T-helper 2 cell treated with Interferon-gamma antibody and Interleukin-4, amounts not matched to agents 5 μg/mL and 100 μg/mL, for 36 hours (primary cell): ENCODE results near the gene ZNF337.
"Not testable (repeated sequence)": the region's sequence is repeated elsewhere in the genome, so short reads cannot be mapped to it uniquely, and the experiment has no call there.

ENCODE experiments used
- DNase-seq: peaks from one replicate; pipeline ENCODE4 v3.0.0; 2021; ENCODE audit warnings: low spot score
- H3K27ac Mint-ChIP-seq: one replicate; pipeline ENCODE4 v1.8.0; 2021; ENCODE audit warnings: mild to moderate bottlenecking, mixed read lengths
- H3K27me3 Mint-ChIP-seq: one replicate; pipeline ENCODE4 v1.8.0; 2021; ENCODE audit warnings: low read depth, mixed read lengths
- H3K36me3 Mint-ChIP-seq: one replicate; pipeline ENCODE4 v1.8.0; 2021; ENCODE audit warnings: low read depth, mixed read lengths
- H3K4me1 Mint-ChIP-seq: one replicate; pipeline ENCODE4 v1.8.0; 2021; ENCODE audit warnings: low read depth, mixed read lengths
- H3K4me3 Mint-ChIP-seq: one replicate; pipeline ENCODE4 v1.8.0; 2022; ENCODE audit warnings: mild to moderate bottlenecking, moderate library complexity, mixed read lengths
- H3K9me3 Mint-ChIP-seq: one replicate; pipeline ENCODE4 v1.8.0; 2021; ENCODE audit warnings: mixed read lengths

The ZNF337 gene

DNA sequence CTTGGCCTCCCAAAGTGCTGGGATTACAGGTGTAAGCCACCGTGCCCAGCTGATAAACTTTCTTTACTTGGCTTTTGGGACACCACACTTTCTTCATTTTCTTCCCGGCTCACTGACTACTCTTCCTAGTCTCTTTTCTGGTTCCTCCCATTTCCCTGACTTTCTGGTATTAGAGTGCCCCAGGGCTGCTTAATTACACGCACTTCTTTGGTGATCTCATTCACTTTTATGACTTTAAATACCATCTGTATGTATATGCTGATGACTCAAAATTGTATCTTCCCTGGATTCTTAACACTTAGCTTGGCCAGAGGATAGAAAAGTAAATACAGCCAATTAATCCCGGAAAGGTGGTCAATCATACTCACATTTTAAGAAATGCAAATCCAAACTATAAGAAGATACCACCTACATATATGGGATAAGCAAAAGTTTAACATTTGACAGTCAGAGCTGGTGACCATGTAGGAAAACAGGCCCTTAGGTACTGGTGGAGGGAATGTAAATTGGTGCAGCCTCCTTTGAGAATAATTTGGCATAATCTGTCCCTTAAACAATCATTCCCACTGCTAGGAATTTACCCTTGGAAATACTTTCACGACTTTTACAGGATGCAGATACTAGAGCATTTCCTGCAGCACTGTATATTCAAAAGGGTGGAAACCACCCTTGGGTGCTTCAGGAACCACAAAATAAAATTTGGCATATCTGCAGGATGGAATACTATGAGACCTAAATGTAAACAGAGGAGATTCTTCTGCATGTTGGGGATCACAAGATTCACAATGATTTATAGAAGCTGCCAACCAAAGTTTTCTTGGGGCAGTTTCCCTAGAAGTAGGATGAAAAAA lies 63.5 kb downstream of the ZNF337 start:
- no peak for DNase-seq
- peaks cover 49% of the 10 kb centered on the region for H3K36me3 Mint-ChIP-seq
- peaks cover 38% of the 10 kb centered on the region for H3K9me3 Mint-ChIP-seq
- H3K27ac Mint-ChIP-seq = no peak overlapping the region
- no peaks in the 10 kb centered on the region for H3K27me3 Mint-ChIP-seq
- H3K4me1 Mint-ChIP-seq = peaks cover 3% of the 10 kb centered on the region
- no peak overlapping the region for H3K4me3 Mint-ChIP-seq

DNA sequence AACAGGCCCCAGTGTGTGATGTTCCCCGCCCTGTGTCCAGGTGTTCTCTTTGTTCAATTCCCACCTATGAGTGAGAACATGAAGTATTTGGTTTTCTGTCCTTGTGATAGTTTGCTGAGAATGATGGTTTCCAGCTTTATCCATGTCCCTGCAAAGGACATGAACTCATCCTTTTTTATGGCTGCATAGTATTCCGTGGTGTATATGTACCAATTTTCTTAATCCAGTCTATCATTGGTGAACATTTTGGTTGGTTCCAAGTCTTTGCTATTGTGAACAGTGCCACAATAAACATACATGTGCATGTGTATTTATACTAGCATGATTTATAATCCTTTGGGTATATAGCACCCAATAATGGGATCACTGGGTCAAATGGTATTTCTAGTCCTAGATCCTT lies 66.0 kb downstream of the ZNF337 start:
- peaks cover 36% of the 10 kb centered on the region for H3K36me3 Mint-ChIP-seq
- H3K9me3 Mint-ChIP-seq = peaks cover 36% of the 10 kb centered on the region
- not testable (repeated sequence) for H3K4me3 Mint-ChIP-seq, DNase-seq, H3K27me3 Mint-ChIP-seq, H3K4me1 Mint-ChIP-seq, H3K27ac Mint-ChIP-seq

DNA sequence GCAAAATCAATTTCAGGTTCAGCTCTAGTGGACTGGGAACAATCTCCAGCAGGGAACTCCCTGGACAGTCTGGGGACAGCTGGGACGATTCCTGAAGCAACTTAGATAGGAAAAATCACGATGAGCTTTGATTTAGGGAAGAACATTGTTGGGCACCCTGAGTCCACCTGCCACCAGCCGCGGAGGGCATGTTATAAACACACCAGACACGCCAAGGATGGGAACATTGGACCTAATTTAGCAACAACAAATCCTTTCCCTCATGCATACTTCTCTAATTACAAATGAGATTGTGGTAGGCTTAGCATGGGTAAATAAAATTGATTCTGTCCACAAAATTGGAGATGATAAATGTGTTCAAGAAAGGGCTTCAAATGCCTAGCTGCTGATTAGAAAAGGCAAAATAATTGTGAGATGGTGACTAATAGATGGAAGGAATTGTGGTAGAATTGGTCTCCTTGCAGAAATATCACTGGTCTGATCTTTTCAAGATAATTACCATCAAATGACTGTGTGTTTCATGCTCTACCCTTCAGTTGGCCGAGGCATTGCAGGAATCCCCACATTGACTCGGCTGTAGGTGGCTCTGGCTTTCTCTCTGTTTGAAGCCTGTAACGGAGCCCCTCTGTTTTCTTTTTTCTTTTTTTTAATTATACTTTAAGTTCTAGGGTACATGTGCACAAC lies 66.7 kb downstream of the ZNF337 start:
- Mint-ChIP-seq H3K4me1 (peaks cover 3% of the 10 kb centered on the region), H3K36me3 (peaks cover 33% of the 10 kb centered on the region), H3K4me3 (no peak overlapping the region), H3K27me3 (no peaks in the 10 kb centered on the region), H3K9me3 (peaks cover 32% of the 10 kb centered on the region), H3K27ac (no peak overlapping the region)
- DNase-seq = no peak

DNA sequence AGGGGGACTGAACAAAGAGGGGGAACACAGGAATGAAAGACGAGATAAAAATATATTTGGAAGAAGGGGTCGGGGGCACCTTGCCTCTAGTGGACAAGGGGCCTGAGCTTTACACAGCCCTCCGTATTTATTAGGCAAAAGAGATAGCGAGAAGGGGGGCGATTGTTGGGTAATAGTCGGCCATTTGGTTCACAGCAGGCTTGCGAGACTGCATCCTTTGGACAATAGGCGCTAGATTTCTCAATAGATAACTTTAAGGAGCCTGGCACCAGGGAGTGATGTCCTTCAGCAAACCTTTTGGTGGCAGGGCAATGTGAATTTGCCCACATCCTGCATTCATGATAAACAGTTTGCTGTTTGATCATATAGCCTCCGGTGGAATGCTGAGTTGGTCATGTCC lies 69.9 kb downstream of the ZNF337 start:
- no peak overlapping the region for H3K27ac Mint-ChIP-seq
- no peak overlapping the region for H3K4me3 Mint-ChIP-seq
- H3K27me3 Mint-ChIP-seq = no peaks in the 10 kb centered on the region
- H3K9me3 Mint-ChIP-seq = peaks cover 31% of the 10 kb centered on the region
- no peak for DNase-seq
- H3K4me1 Mint-ChIP-seq = peaks cover 18% of the 10 kb centered on the region
- peaks cover 23% of the 10 kb centered on the region for H3K36me3 Mint-ChIP-seq

DNA sequence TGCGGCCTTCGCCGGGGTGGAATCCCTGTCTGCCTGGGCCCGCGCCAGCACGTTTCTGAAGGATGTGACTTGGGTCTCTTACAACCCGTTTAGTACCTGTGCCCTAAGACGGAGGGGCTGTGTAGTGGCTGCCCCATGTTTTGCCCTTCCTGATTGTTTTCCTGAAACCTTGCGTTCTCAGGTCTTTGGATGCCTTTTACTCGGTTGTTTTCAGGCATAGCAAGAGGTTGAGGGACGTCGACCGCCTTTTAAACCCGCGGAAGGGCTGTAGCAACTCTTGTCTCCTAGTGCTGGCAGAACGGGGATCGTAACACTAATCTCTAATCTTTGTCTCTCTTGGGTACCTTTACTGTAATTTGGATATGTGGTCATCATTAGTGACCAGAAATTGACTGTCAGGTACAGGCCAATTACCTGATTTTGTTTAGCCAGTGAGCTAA lies 72.1 kb downstream of the ZNF337 start:
- DNase-seq = no peak
- peak overlapping the region; percentile 97 for H3K27ac Mint-ChIP-seq
- H3K9me3 Mint-ChIP-seq = peaks cover 18% of the 10 kb centered on the region

More for the DNA sequence above, 72.1 kb downstream of the ZNF337 start:
- Mint-ChIP-seq H3K27me3 (no peaks in the 10 kb centered on the region), H3K36me3 (peaks cover 15% of the 10 kb centered on the region), H3K4me3 (peak overlapping the region; percentile 91), H3K4me1 (peaks cover 23% of the 10 kb centered on the region)
